Measurements from ENCODE around the gene CCDC190. TPM values are rescaled to one million over a fixed set of nuclear protein-coding genes. Genes with fewer than 3 reads are reported as not detected.

CCDC190 gene
- total RNA-seq, 4 donors from 2014 or later = not detected

GRCh38 chr1:162889989-162890388, 29.0 kb upstream of the CCDC190 start:
- no peak for TF ChIP-seq CTCF (IDR thresholded peaks at IDR 0.05; ENCODE audit: low read depth)

GRCh38 chr1:162886705-162887104, 25.7 kb upstream of the CCDC190 start:
- TF ChIP-seq CTCF (IDR thresholded peaks at IDR 0.05; ENCODE audit: low read depth) = no peak

- no peak for TF ChIP-seq CTCF (IDR thresholded peaks at IDR 0.05; ENCODE audit: low read depth)
Measured at GRCh38 chr1:162885265-162885664, 24.3 kb upstream of the CCDC190 start.

DNA sequence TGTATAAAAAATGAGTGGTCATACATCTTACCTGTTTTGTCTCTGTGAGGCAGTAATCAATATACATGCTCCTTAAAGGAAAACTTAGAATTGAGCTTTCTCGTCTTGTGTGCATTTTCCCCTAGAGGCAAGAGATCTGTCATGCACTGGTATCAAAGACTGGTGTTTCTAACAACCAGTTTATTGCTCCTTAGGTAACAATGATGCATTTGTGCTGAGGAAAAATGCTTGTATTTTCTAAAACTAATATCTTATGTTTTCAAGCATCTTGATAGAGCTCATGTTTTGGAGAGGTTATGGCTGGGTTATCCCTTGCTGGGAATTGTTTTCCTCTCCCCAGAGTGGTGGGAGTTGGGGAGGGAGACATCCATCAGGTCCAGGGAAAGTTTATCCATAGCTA, 23.9 kb upstream of the CCDC190 start:
- TF ChIP-seq CTCF (IDR thresholded peaks at IDR 0.05; ENCODE audit: low read depth) = no peak

GRCh38 chr1:162882248-162882674, 21.3 kb upstream of the CCDC190 start:
- TF ChIP-seq CTCF (IDR thresholded peaks at IDR 0.05; ENCODE audit: low read depth) = no peak

GRCh38 chr1:162881590-162881989, 20.6 kb upstream of the CCDC190 start:
- no peak for TF ChIP-seq CTCF (IDR thresholded peaks at IDR 0.05; ENCODE audit: low read depth)

- TF ChIP-seq CTCF (IDR thresholded peaks at IDR 0.05; ENCODE audit: low read depth) = no peak
Measured at GRCh38 chr1:162878000-162878596, 17.1 kb upstream of the CCDC190 start.
